ENCODE results near the gene HSD17B14.

GRCh38 chr19:48841571-48841970 lies 5.3 kb upstream of the HSD17B14 start:
- TF ChIP-seq GATA2 (IDR thresholded peaks at IDR 0.05; ENCODE audit: low read depth, low read length), result no peak
- TF ChIP-seq GATA3 (IDR thresholded peaks at IDR 0.05; ENCODE audit: low read depth, low read length), result no peak
